B cell (primary cell): ENCODE data around the gene TMEM255B.

Experiments
- CTCF ChIP-seq: fragments of 200-600 bp; IDR thresholded peaks from one replicate; pipeline ENCODE4 v1.8.0; 2022; ENCODE audit warnings: antibody characterized with exemption, mild to moderate bottlenecking
- EZH2 ChIP-seq: IDR thresholded peaks from 2 replicates; pipeline ENCODE4 v1.6.1; 2012; ENCODE audit warnings: borderline replicate concordance, low read depth, mild to moderate bottlenecking, moderate library complexity, low read length; ENCODE audit not compliant: insufficient read depth, poor library complexity, severe bottlenecking

- TF ChIP-seq CTCF (no peak), EZH2 (no peak)
Measured at GRCh38 chr13:113742445-113743120, 16.4 kb upstream of the TMEM255B start.
